Measurements from ENCODE around the gene PRELID1. TPM values are rescaled to one million over a fixed set of nuclear protein-coding genes. Genes with fewer than 3 reads are reported as not detected.

The PRELID1 gene
- total RNA-seq, 1 experiment from 2014 or later, result 275 TPM

DNA sequence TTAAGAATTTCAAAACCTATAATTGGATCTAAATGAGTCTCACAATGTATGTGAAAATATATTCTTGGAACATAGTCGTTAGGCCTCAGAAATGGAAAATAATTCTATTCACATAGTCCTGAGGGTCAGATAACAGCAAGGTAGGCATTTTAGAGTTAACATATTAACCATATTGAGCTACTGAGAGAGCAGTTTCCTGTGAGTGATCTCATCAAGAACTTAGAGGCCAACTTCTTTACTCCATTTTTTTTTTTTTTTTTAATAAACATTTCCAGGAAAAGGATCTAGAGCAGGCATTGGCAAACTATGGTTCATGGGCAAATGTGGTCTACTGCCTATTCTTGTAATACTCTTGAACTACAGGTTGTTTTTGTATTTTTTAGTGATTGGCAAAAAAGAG is 26.7 kb upstream of the PRELID1 start:
- in situ Hi-C loops (cut with HindIII; ENCODE audit: low pct_unique_long_range_greater_than_20kb, low sequenced_read_pairs) (no loop called here), intact Hi-C loops (cut with micrococcal nuclease; ENCODE audit: unreplicated experiment) (no loop called here)
- TF ChIP-seq, protein P1, sequence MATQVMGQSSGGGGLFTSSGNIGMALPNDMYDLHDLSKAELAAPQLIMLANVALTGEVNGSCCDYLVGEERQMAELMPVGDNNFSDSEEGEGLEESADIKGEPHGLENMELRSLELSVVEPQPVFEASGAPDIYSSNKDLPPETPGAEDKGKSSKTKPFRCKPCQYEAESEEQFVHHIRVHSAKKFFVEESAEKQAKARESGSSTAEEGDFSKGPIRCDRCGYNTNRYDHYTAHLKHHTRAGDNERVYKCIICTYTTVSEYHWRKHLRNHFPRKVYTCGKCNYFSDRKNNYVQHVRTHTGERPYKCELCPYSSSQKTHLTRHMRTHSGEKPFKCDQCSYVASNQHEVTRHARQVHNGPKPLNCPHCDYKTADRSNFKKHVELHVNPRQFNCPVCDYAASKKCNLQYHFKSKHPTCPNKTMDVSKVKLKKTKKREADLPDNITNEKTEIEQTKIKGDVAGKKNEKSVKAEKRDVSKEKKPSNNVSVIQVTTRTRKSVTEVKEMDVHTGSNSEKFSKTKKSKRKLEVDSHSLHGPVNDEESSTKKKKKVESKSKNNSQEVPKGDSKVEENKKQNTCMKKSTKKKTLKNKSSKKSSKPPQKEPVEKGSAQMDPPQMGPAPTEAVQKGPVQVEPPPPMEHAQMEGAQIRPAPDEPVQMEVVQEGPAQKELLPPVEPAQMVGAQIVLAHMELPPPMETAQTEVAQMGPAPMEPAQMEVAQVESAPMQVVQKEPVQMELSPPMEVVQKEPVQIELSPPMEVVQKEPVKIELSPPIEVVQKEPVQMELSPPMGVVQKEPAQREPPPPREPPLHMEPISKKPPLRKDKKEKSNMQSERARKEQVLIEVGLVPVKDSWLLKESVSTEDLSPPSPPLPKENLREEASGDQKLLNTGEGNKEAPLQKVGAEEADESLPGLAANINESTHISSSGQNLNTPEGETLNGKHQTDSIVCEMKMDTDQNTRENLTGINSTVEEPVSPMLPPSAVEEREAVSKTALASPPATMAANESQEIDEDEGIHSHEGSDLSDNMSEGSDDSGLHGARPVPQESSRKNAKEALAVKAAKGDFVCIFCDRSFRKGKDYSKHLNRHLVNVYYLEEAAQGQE (IDR thresholded peaks at IDR 0.05; ENCODE audit: insufficient read depth in 1 of 2, low read depth in 2 of 2, low read length in 1 of 2), result no peak
- TF ChIP-seq SIN3A (IDR thresholded peaks at IDR 0.05; ENCODE audit: borderline replicate concordance, insufficient read depth, low read depth, low read length) (no peak), TCF7L2 (IDR thresholded peaks at IDR 0.05; ENCODE audit: low read depth, low read length) (no peak), POLR2AphosphoS5 (IDR thresholded peaks at IDR 0.05; ENCODE audit: low read depth, low read length) (no peak)
- TF ChIP-seq, protein P2, sequence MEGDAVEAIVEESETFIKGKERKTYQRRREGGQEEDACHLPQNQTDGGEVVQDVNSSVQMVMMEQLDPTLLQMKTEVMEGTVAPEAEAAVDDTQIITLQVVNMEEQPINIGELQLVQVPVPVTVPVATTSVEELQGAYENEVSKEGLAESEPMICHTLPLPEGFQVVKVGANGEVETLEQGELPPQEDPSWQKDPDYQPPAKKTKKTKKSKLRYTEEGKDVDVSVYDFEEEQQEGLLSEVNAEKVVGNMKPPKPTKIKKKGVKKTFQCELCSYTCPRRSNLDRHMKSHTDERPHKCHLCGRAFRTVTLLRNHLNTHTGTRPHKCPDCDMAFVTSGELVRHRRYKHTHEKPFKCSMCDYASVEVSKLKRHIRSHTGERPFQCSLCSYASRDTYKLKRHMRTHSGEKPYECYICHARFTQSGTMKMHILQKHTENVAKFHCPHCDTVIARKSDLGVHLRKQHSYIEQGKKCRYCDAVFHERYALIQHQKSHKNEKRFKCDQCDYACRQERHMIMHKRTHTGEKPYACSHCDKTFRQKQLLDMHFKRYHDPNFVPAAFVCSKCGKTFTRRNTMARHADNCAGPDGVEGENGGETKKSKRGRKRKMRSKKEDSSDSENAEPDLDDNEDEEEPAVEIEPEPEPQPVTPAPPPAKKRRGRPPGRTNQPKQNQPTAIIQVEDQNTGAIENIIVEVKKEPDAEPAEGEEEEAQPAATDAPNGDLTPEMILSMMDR (IDR thresholded peaks at IDR 0.05), result no peak
- no peak for ATAC-seq
- Histone ChIP-seq H3K36me3 (ENCODE audit: control insufficient read depth, insufficient read depth, low read length) (0 out of 2 replicates have a peak, but pooled peaks cover 5% of the 10 kb centered on the region), H3K27me3 (ENCODE audit: control insufficient read depth, insufficient read depth, low read length) (no peaks in the 10 kb centered on the region), H3K4me1 (ENCODE audit: control insufficient read depth, insufficient read depth, low read length) (no peaks in the 10 kb centered on the region), H3K27ac (ENCODE audit: low read length) (no peak overlapping the region), H3K4me3 (ENCODE audit: low read depth in 2 of 2, low read length in 2 of 2) (no peak overlapping the region), H3K9me3 (ENCODE audit: control insufficient read depth, insufficient read depth, low read depth, low read length) (no peaks in the 10 kb centered on the region)
- DNase-seq (ENCODE audit: low read depth, low spot score), result no peak
- CTCF ChIA-PET, result no interaction called here
- BruUV-seq (replicated peaks), result no TSS peak
- POLR2A ChIA-PET, result no interaction called here

DNA sequence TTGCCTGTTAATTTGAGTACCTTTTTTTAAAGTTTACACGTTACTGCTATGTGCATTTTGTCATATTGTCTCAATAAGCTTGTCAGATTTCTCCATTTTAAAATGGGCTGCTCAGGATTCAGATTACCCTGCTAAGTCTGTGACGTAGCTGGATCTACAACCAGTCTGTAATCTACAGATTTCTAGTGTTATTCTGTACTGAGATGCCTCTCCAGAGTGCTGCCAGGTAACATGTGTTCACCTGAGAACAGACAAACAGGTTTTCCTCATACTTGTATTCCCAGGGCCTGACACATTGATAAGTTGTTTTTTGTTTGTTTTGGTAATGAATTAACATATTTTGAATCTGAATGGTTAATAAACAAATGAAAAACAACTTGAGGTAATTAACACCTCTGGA is 15.4 kb upstream of the PRELID1 start:
- no peak overlapping the region for H3K4me3 ChIP-seq (ENCODE audit: low read depth in 2 of 2, low read length in 2 of 2)
- POLR2A ChIA-PET, result no interaction called here
- peaks cover 29% of the 10 kb centered on the region for H3K36me3 ChIP-seq (ENCODE audit: control insufficient read depth, insufficient read depth, low read length)
- CTCF ChIA-PET, result no interaction called here
- intact Hi-C loops (cut with micrococcal nuclease; ENCODE audit: unreplicated experiment), result no loop called here
- TF ChIP-seq SIN3A (IDR thresholded peaks at IDR 0.05; ENCODE audit: borderline replicate concordance, insufficient read depth, low read depth, low read length) (no peak), POLR2AphosphoS5 (IDR thresholded peaks at IDR 0.05; ENCODE audit: low read depth, low read length) (no peak), TCF7L2 (IDR thresholded peaks at IDR 0.05; ENCODE audit: low read depth, low read length) (no peak)
- TF ChIP-seq, protein P2 (IDR thresholded peaks at IDR 0.05), result no peak
- TF ChIP-seq, protein P1 (IDR thresholded peaks at IDR 0.05; ENCODE audit: insufficient read depth in 1 of 2, low read depth in 2 of 2, low read length in 1 of 2), result no peak
- in situ Hi-C loops (cut with HindIII; ENCODE audit: low pct_unique_long_range_greater_than_20kb, low sequenced_read_pairs), result no loop called here
- no peak overlapping the region for H3K27ac ChIP-seq (ENCODE audit: low read length)
- no peaks in the 10 kb centered on the region for H3K4me1 ChIP-seq (ENCODE audit: control insufficient read depth, insufficient read depth, low read length)
- no peaks in the 10 kb centered on the region for H3K9me3 ChIP-seq (ENCODE audit: control insufficient read depth, insufficient read depth, low read depth, low read length)
- H3K27me3 ChIP-seq (ENCODE audit: control insufficient read depth, insufficient read depth, low read length), result no peaks in the 10 kb centered on the region
- DNase-seq (ENCODE audit: low read depth, low spot score) (no peak), ATAC-seq (no peak)
- BruUV-seq (replicated peaks), result no TSS peak

Data from Panc1 (cell line).